Measurements from ENCODE around the gene SRGN.
"Not testable (repeated sequence)": the region's sequence is repeated elsewhere in the genome, so short reads cannot be mapped to it uniquely, and the experiment has no call there.

The SRGN gene

DNA sequence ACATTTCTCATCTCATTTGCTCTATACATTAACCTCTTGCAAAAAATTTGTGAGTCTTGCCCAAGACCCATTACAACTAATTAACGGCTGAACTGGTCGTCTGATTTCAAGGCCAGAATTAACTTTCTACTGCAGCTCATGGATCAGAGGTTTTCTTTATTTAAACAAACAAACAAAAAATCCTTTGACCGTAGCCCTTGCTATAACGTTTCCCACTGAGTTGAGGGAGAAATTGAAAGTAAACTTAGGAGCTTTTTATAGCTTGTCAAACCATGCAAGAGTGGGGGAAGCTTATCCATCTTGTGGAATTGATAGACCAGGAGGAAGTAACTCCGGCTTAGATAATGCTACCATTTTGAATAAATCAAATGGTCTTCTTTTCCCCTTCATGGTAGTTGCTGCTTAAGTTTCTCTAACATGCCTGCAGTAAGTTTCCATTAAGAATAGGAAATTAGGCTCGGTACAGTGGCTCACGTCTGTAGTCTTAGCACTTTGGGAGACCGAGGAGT, 3.3 kb downstream of the SRGN start:
- no peak for DNase-seq

DNA sequence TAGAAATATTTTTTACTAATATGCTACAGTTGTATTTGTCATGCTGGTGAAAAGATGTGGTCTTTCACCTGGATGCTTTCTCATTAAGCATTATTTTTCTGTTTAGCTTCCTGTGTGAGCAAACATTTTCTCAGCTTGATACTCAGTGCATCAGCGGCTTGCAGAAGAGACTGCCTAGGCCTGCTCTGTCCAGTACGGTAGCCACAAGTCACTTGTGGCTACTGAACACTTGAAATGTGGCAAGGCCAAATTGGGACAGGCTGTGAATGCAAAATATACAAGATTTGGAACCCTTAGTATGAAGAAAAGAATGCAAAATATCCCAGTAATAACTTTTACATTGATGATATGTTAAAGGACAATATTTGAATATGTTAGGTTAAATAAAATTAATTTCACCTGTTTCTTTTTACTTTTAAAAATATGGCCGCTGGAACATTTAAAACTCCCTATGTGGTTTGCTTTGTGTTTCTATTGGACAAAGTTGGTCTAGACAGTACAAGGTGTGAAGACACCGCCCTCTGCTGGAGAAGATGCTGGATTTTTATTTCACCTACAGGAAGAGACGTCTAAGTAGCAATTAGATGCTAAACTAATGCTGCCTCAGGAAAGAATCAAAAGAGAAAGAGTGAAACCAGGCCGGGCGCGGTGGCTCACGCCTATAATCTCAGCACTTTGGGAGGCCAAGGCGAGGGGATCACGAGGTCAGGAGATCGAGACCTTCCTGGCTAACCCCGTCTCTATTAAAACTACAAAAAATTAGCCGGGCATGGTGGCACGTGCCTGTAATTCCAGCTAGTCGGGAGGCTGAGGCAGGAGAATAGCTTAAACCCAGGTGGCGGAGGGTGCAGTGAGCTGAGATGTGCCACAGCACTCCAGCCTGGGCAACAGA, 5.3 kb downstream of the SRGN start:
- peak; percentile 76 to 80 for DNase-seq

DNA sequence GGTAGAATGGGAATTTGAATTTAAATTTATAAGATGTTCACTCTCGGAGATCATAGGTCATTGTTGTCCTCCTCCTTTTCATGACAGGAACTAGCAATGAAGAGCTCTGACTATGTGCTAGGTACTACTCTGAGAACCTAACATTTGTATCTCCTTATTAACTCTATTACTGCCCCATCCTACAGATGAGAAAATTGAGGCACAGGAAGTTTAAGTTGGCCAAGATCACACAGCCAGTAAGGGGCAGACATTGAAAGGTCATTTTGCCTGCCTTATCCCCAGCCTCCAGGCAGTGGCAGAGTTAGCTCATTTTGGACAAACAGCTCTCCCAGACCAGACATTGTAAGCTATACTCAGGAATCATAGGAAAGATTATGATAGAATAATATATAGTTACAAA, 6.0 kb downstream of the SRGN start:
- no peak for DNase-seq

DNA sequence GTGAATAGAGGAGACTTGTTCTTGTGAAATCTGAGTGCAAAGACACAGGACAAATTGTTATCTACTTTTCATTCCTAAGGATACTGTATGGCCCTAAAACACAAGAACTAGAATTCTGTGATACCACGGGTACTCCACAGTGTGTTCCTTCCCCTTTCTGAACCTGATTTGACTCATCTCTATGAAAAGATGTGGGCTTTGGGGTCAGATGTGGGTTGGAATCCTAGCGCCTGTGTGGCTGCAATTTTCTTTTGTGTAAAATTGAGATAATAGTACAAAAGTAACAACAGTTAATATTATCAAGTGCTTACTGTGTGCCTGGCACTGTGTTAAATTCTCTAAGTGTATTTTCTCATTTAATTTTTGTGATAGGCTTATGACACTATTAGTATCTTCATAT, 8.1 kb downstream of the SRGN start:
- DNase-seq = no peak

DNA sequence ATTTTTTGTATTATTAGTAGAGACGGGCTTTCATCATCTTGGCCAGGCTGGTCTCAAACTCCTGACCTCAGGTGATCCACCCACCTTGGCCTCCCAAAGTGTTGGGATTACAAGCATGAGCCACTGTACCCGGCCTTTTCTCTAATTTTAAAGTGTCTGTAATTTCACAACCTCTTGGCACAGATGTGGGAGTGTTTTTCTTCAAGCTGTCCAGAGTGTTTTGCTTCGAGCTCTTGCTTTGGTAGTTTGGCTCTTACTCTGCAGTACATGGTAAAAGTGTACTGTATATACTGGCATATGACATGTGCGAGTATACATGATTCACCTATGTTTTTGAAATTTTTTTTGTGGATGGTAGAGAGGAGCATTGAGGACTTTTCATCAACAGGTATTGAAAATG, 9.8 kb downstream of the SRGN start:
- no peak for DNase-seq

DNA sequence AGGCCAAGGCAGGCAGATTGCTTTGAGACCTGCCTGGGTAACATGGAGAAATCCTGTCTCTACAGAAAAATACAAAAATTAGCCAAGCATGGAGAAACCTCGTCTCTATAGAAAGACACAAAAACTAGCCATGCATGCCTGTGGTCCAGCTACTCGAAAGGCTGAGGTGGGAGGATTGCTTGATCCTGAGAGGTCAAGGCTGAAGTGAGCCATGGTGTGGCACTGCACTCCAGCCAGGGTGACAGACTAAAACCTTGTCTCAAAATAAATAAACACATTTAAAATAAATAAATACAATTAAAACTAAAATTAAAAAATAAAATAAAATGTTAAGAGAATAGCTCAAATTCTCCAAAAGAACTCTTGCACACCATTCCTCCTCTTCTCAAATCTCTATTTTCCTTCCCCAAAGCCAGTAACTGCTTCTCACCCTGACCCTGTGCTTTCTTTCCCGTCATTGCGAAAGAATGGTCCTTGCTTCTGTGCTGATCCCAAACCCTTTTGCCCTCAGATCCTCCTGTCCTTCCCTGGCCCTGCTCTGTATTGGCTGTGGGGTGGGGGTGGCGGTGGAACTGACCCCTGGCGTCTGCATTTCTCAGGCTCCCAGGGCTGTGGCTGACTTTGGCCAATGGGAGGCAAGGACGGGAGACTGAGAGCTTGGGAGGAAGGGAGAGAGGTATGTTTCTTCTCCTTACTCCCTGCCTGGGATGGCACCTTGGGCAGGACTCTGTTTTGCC, 12.4 kb downstream of the SRGN start:
- DNase-seq = no peak

DNA sequence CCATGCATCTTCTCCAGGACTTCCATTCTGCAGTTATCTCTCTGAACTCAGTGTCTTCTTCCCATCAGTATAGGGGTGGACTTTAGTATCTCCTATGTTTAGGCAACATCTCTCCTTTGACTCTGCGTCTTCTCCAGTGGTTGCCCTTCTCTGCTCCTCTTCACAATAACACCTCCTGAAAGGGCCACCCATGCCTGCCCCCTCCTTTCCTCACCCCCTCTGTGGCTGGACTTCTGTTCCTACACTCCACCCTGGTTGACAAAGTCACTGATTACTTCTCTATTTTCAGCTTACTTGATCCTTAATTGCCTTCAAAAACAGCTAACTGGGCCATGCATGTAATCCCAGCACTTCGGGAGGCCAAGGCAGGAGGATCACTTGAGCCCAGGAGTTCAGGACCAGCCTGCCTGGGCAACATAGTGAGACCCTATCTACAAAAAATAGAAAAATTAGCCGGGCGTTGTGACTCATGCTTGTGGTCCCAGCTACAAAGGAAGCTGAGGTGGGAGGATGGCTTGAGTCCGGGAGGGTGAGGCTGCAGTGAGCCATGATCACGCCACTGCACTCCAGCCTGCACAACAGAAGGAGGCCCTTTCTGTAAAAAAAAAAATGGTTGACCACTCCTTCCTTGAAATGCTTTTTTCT, 13.7 kb downstream of the SRGN start:
- peak in 1 of 2 experiments; percentile 53 for DNase-seq

DNA sequence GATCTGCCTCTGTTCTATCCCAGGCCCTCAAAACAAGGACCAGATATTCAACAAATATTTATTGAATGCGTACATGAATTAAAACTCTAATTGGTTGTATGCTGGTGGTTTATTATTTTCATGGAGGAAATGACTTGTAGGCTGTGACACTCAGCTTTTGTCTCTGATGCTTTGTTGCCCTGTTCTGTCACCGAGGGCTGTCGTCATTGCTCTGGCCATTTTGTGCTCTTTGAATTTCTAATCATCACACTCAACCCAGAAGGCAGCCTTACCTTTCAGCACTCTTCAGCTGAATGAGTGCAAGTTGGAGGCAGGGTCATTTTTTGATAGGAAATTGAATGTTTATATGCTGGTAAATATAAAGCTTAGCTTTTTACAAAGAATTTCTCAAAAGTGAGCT, 14.5 kb downstream of the SRGN start:
- DNase-seq = no peak

DNA sequence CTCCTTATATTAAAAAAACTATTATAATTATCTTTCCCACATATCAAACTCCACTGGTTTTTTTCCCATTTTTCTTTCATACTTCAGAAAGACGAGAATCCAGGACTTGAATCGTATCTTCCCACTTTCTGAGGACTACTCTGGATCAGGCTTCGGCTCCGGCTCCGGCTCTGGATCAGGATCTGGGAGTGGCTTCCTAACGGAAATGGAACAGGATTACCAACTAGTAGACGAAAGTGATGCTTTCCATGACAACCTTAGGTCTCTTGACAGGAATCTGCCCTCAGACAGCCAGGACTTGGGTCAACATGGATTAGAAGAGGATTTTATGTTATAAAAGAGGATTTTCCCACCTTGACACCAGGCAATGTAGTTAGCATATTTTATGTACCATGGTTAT, 15.9 kb downstream of the SRGN start:
- peak in 1 of 2 experiments; percentile 16 for DNase-seq

DNA sequence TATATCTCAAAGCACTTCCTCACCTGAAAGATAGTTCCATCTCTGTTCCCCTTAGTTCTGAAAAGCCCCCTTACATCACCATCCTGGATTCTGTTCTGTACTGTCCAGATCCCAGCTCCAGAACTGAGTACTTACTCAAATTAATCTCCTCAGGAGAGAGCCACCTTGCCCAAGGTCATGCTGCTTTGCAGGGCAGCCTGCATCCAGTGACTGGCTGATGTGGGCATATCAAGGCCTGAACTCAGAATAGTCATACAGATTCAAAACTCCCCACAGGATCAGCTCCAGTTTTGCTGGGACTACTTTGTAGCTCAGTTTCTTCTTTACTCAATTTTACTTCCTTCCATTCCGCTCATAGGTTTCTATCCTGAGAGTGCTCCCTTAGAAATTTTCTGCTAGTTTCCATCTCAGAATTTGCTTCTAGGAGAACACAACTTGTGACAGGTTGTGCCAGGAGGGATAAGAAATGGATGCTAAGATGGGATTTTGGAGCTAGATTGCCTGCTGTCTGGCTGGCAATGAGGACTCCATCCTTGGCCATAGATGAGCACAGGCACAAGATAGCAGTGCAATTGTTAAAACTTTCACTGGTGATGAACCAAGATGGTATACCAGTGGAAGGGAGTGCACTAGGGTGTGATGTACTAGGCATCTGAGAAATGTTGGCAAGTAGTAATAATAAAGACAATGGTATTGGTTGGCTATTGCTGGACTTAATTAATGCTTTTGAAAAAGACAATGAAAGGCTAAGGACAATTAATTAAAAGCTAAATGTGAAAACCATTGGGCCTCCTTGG, 17.3 kb downstream of the SRGN start:
- DNase-seq = no peak

DNA sequence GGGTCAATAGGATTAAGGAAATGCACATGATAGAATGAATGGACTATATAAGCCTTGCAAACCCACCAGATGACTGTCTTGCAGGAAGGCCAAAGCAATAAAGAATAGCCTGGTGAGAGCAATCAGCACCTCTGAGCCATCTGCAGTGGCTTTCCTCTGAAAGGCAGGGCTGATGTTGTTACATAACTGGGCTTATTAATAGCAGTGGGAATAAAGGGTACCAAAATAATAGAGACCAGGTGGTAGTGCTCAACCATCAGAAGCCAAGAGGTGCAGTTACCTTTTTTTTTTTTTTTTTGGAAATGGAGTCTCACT, 19.2 kb downstream of the SRGN start:
- DNase-seq = no peak

DNA sequence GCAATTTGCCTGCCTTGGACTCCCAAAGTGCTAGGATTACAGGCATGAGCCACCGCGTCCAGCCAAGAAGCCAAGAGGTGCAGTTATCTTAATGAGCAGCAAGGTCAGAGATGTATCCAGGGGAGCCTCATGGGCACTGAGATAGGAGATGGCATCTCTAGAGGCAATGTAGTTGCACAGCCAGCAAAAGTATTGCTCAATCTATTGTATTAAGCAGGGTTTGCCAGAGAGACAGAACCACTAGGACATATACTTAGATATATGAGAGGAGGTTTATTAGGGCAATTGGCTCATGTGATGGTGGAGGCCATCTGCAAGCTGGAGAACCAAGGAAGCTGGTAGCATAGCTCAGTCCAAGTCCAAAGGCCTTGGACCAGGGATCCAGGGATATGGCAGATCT, 19.8 kb downstream of the SRGN start:
- no peak for DNase-seq

DNA sequence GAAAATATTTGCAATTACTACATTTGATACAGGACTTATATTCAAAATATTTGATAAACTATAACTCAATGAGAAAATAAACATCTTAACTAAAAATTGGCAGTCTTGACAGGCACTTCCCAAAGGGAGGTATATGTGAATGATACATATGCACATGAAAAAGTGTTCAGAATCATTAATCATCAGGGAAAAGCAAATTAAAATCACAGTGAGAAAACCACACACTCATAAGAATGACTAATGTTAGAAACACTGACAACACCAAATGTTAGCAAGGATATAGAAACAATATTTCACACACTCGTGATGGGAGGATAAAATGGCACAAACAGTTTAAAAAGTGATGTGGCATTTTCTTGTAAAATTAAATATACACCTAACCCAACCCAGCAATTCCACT, 32.0 kb downstream of the SRGN start:
- no peak for DNase-seq

DNA sequence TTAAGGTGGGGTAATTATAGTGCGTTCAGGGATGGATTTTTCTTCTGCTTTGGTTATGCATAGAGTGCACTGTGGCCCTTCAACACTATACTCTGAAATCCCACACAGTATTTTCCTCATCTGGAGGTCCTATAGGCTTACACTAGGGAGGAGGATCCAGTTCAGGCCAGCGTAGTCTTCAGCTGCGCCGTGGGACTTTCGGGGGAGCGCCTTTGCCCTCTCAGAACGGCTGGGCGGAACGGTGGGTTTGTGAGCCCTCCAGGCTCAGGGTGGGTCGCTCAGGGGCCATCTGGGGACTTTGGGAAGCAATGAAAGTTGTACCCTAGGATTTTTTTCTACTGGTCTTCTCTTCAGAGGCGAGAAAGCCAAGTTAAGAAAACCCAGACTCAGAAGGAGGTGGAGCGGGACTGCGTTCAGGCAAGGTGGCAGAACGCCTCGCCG, 35.4 kb downstream of the SRGN start:
- no peak for DNase-seq

DNA sequence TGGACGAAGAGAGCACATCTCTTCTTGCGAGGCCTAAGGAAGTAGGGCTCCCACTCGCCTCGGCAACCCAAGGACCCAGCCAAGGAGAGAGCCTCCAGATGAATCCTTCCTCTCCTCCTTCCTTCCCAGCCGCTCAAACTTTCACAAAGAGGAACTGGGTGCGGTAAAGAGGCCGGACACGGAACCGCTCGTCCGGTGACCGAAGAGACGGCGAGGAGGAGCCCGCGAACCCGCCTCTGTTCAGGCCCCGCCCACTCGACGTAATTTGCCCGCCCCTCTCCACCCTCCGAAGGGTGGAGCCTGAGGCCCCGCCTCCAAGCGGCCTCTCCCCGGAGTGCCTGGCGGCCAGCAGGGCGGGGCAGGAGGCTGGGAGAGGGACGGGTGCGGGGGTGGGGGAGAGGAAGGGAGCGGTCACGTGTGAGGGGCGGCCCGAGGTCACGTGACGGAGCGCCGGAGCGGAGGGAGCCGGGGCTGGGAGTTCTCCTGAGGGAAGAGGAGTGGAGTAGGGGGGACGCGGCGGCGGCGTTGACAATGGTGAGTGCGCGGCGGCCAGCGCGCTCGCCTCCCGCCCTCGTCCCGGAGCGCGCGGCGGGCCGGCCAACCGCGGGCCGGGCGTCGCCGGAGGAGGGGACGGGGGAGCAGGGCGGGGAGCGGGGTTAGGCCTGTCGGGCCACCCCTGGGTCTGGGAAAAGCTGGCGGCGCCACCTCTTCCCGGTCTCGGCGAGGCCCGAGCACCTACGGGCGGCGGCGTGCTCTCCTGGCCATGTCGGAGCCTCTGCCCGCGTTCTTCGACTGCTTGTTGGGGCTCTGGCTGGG, 36.1 kb downstream of the SRGN start, which contains the start of gene VPS26A:
TSS of gene VPS26A (plus strand) at position 432 of the 816 bp plus-strand sequence. CDS start at position 532, 100 bp downstream.
- peak; percentile 99 to 100 for DNase-seq

DNA sequence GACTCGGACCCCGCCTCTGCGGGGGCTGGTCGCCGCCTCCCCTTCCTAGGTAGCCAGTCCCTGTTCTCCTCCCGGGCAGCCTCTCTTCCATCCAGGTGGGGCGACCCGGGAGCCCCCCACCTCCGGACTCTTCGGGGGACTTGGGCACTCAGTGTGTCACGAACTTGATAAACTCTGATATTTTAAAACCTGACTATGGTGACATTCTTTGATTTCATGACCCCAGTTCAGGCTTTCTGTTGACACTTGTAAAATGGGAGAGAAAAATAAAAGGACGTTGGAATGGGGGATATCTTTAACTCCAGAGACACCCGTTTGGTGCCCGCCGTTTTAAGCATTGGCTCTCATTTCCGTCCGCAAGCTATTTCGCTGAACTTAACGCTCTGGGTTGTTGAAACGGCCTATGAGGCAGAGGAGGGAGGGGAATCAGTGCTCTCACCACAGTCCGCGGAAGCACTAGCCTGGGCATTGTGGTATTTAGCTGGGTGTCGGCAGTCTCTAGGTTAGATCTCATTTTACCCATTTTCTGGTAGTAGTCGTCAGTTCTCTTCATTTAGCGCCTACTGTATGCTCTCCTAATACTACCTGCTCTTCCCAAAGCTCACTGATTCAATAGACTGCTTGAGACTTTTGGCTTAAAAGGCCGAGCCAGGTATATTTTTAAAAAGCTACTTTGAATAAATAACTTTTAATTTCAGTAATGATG, 36.8 kb downstream of the SRGN start:
- DNase-seq = peak; percentile 58 to 63

DNA sequence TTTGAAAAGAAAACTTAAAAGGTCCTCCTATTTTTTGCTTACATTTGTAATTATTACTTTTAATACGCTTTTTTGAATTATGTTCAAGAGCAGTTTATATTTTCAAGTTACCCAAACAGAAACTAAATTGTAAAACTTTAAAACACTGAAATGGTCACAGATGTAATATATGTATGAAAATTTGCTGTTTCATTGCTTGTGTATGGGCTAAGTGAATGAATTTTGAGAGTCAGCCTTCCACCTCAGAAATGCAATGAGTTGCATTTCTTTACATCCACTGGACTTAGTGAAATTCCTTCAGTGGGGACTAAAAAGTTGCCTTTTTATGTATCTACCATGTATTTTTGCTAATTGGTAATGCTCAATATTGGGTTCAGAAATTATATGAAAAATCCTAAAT, 37.7 kb downstream of the SRGN start:
- no peak for DNase-seq

DNA sequence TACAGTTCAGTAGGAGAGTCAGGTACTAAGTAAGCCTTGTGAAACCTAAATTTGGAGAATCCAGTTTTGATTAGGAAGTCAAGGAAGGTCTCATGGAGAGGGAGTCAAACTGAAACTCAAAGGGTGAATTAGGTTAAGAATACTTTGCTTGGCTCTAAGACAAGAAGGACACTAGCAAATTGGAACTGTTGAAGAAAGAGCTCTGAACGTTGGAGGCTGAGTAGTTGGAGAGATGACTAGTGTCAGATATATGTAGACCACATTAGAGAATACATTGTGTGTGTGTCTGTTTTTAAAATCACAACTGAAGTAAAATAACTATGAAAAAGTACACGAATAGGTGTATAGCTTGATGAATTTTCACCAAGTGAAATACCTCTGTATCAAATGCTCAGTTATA, 42.3 kb downstream of the SRGN start:
- no peak for DNase-seq

DNA sequence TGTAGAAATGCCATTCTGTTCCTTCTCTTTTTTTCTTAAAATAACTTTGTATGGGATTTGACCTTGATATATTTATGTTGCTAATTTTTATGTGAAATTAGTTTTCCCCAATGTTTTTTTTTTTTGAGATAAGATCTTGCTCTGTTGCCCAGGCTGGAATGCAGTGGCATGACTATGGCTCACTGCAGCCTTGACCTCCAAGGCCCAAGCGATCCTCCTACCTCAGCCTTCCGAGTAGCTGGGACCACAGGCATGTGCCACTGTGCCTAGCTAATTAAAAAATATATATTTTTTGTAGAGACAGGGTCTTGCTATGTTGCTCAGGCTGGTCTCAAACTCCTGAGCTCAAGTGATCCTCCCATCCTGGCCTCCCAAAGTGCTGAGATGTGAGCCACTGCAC, 52.1 kb downstream of the SRGN start:
- DNase-seq = no peak

DNA sequence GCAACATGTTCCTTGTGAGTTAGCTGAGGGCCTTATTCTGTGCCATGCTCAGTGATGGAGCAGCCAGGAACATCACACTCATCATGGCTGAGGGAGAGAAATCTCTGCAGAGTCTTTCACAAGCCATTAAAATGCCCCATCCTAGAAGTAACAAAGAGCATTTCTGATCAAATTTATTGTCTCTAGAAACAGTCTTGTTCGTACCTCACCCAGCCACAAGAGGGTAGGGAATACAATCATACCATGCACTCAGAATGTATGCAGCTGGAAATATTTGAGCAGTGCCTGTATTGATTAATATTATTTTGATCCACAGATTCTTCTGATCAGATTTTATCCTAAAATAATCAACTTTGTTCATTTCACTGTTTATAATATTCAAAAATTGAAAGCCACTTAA, 53.4 kb downstream of the SRGN start:
- no peak for DNase-seq

DNA sequence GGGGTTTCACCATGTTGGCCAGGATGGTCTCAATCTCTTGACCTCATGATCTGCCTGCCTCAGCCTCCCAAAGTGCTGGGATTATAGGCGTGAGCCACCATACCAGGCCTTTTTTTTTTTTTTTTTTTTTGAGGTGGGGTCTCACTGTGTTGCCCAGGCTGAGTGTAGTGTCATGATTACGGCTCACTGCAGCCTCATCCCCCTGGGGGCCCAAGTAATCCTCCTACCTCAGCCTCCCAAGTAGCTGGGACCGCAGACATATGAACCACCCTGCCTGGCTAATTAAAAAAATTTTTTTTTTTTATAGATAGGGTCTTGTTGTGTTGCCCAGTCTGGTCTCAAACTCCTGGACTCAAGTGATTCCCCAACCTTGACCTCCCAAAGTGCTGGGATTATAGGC, 54.2 kb downstream of the SRGN start:
- not testable (repeated sequence) for DNase-seq

Measured in activated T-cell treated with anti-CD3 and anti-CD28 coated beads, Interleukin-2, amount 50 U/mL, for 48 hours (primary cell).